Ramos (cell line): ENCODE measurements around the gene LMF1.

Source experiments
- in situ Hi-C: fragments of 300-500 bp; cut with MboI; formaldehyde crosslinking; loops from one replicate; pipeline ENCODE4 v1.14.3; 2022; ENCODE audit warnings: low sequenced_read_pairs; ENCODE audit not compliant: unreplicated experiment

Gene LMF1

GRCh38 chr16:918068-918467 is 52.7 kb downstream of the LMF1 start:
- in situ Hi-C loops: no loop called here

GRCh38 chr16:917591-918061 is 53.2 kb downstream of the LMF1 start:
- in situ Hi-C loops: no loop called here

- in situ Hi-C loops: no loop called here
These were observed 54.6 kb downstream of the LMF1 start for GRCh38 chr16:916035-916799.

GRCh38 chr16:915546-915945 is 55.2 kb downstream of the LMF1 start:
- in situ Hi-C loops: no loop called here

- in situ Hi-C loops: no loop called here
These were observed 56.3 kb downstream of the LMF1 start for GRCh38 chr16:914440-914839.

- in situ Hi-C loops: no loop called here
These were observed 56.9 kb downstream of the LMF1 start for GRCh38 chr16:913817-914439.

- in situ Hi-C loops: no loop called here
These were observed 57.8 kb downstream of the LMF1 start for GRCh38 chr16:912684-913613.

GRCh38 chr16:912322-912683 is 58.5 kb downstream of the LMF1 start:
- in situ Hi-C loops: no loop called here

- in situ Hi-C loops: no loop called here
These were observed 59.0 kb downstream of the LMF1 start for GRCh38 chr16:911604-912321.

GRCh38 chr16:911101-911500 is 59.7 kb downstream of the LMF1 start:
- in situ Hi-C loops: no loop called here

- in situ Hi-C loops: no loop called here
These were observed 60.6 kb downstream of the LMF1 start for GRCh38 chr16:910181-910580.

GRCh38 chr16:909281-910000 is 61.3 kb downstream of the LMF1 start:
- in situ Hi-C loops: no loop called here

- in situ Hi-C loops: no loop called here
These were observed 62.1 kb downstream of the LMF1 start for GRCh38 chr16:908526-909155.

GRCh38 chr16:907842-908241 is 62.9 kb downstream of the LMF1 start:
- in situ Hi-C loops: no loop called here

GRCh38 chr16:907361-907760 is 63.4 kb downstream of the LMF1 start:
- in situ Hi-C loops: no loop called here

- in situ Hi-C loops: no loop called here
These were observed 64.5 kb downstream of the LMF1 start for GRCh38 chr16:906296-906695.

GRCh38 chr16:901715-902601 is 68.8 kb downstream of the LMF1 start:
- in situ Hi-C loops: no loop called here

GRCh38 chr16:901149-901548 is 69.6 kb downstream of the LMF1 start:
- in situ Hi-C loops: no loop called here
